ENCODE data around the gene NUMBL. TPM values are rescaled to one million over a fixed set of nuclear protein-coding genes. Genes with fewer than 3 reads are reported as not detected.

Gene NUMBL
- total and polyA plus RNA-seq, 9 of the 15 experiments (the other 6 are each of a cell fraction or from before 2014, with no cell fraction given): 0.39 to 38.6 (median 6.6) TPM

DNA sequence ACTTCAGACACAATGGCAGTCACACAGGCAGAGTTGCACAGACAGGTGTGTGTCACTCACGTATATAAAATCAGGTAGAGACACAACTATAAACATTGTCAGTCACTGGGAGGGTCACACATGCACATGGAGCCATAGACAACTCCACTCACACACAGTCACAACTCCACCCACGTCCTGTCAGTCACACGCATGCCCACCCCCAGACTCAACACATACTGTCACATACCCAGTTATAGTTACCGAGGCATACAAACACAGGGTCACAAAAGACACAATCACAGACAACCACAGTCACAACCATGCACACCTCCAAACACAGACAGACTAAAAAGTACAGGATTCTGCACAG, 1.5 kb downstream of the NUMBL start (continued):
- TF ChIP-seq YY1 (IDR thresholded peaks at IDR 0.05; ENCODE audit: borderline replicate concordance in 1 of 3, control insufficient read depth in 1 of 3, extremely low read depth in 1 of 3, insufficient read depth in 3 of 3, insufficient read length in 1 of 3, insufficient replicate concordance in 2 of 3, low read depth in 1 of 3, low read length in 2 of 3): no peak
- TF ChIP-seq POLR3G (IDR thresholded peaks at IDR 0.05; ENCODE audit: extremely low read depth, insufficient read length, insufficient replicate concordance): no peak
- no peak for TF ChIP-seq ARID2 (IDR thresholded peaks at IDR 0.05)
- TF ChIP-seq POLR2AphosphoS2 (IDR thresholded peaks at IDR 0.05; ENCODE audit: low read length): no peak
- TF ChIP-seq ARNT (IDR thresholded peaks at IDR 0.05): no peak
- TF ChIP-seq SMAD3 (CRISPR knock-in tag; conservative IDR thresholded peaks at IDR 0.05): no peak
- TF ChIP-seq FOXK2 (conservative IDR thresholded peaks at IDR 0.05 in 1 of 2, IDR thresholded peaks at IDR 0.05 in 1 of 2; ENCODE audit: low read depth in 2 of 2): 0 out of 4 replicates have a peak, but pooled peaks of 1 of the 2 experiments have one; percentile 12
- TF ChIP-seq, protein P1, sequence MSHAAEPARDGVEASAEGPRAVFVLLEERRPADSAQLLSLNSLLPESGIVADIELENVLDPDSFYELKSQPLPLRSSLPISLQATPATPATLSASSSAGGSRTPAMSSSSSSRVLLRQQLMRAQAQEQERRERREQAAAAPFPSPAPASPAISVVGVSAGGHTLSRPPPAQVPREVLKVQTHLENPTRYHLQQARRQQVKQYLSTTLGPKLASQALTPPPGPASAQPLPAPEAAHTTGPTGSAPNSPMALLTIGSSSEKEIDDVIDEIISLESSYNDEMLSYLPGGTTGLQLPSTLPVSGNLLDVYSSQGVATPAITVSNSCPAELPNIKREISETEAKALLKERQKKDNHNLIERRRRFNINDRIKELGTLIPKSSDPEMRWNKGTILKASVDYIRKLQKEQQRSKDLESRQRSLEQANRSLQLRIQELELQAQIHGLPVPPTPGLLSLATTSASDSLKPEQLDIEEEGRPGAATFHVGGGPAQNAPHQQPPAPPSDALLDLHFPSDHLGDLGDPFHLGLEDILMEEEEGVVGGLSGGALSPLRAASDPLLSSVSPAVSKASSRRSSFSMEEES (CRISPR knock-in tag; IDR thresholded peaks at IDR 0.05): no peak
- no peak for TF ChIP-seq HMG20A (CRISPR knock-in tag; conservative IDR thresholded peaks at IDR 0.05)
- TF ChIP-seq GABPA (tag; conservative IDR thresholded peaks at IDR 0.05; ENCODE audit: low read depth): no peak
- TF ChIP-seq NCOA1 (IDR thresholded peaks at IDR 0.05; ENCODE audit: low read depth): no peak
- TF ChIP-seq CREB1 (IDR thresholded peaks at IDR 0.05): no peak
- TF ChIP-seq CREB1 (CRISPR knock-in tag; IDR thresholded peaks at IDR 0.05): 0 out of 2 replicates have a peak, but pooled peaks have one; percentile 22
- TF ChIP-seq PHF8 (IDR thresholded peaks at IDR 0.05; ENCODE audit: borderline replicate concordance, low read length): no peak
- TF ChIP-seq TEAD4 (IDR thresholded peaks at IDR 0.05; ENCODE audit: low read length): no peak
- no peak for TF ChIP-seq TEAD4 (CRISPR knock-in tag; IDR thresholded peaks at IDR 0.05; ENCODE audit: borderline replicate concordance)
- no peak for TF ChIP-seq ZNF584 (CRISPR knock-in tag; IDR thresholded peaks at IDR 0.05; ENCODE audit: low read depth)
- no peak for TF ChIP-seq SRF (CRISPR knock-in tag; IDR thresholded peaks at IDR 0.05)
- TF ChIP-seq CAMTA2 (CRISPR knock-in tag; conservative IDR thresholded peaks at IDR 0.05): no peak
- TF ChIP-seq, protein P2, sequence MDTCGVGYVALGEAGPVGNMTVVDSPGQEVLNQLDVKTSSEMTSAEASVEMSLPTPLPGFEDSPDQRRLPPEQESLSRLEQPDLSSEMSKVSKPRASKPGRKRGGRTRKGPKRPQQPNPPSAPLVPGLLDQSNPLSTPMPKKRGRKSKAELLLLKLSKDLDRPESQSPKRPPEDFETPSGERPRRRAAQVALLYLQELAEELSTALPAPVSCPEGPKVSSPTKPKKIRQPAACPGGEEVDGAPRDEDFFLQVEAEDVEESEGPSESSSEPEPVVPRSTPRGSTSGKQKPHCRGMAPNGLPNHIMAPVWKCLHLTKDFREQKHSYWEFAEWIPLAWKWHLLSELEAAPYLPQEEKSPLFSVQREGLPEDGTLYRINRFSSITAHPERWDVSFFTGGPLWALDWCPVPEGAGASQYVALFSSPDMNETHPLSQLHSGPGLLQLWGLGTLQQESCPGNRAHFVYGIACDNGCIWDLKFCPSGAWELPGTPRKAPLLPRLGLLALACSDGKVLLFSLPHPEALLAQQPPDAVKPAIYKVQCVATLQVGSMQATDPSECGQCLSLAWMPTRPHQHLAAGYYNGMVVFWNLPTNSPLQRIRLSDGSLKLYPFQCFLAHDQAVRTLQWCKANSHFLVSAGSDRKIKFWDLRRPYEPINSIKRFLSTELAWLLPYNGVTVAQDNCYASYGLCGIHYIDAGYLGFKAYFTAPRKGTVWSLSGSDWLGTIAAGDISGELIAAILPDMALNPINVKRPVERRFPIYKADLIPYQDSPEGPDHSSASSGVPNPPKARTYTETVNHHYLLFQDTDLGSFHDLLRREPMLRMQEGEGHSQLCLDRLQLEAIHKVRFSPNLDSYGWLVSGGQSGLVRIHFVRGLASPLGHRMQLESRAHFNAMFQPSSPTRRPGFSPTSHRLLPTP (IDR thresholded peaks at IDR 0.05; ENCODE audit: borderline replicate concordance, extremely low read depth, insufficient read length): no peak
- TF ChIP-seq ELF1 (tag; IDR thresholded peaks at IDR 0.05): no peak
- no peak for TF ChIP-seq ZNF445 (CRISPR knock-in tag; IDR thresholded peaks at IDR 0.05; ENCODE audit: low read depth)
- no peak for TF ChIP-seq ZFX (CRISPR knock-in tag; IDR thresholded peaks at IDR 0.05)
- no peak for TF ChIP-seq CBX2 (IDR thresholded peaks at IDR 0.05; ENCODE audit: insufficient read depth, low read length, poor library complexity, severe bottlenecking)
- TF ChIP-seq SP1 (CRISPR knock-in tag; IDR thresholded peaks at IDR 0.05): peak; percentile 41; the same call in 1 of the 2 replicates
- TF ChIP-seq MXI1 (IDR thresholded peaks at IDR 0.05; ENCODE audit: low read depth, low read length): no peak

All from K562 (cell line).